Measurements from ENCODE around the gene GPATCH4.

GPATCH4 gene

GRCh38 chr1:156581661-156582387 lies 19.5 kb downstream of the GPATCH4 start:
- TF ChIP-seq SIN3A (IDR thresholded peaks at IDR 0.05; ENCODE audit: borderline replicate concordance, insufficient read depth, low read length) (no peak), FOXP2 (optimal IDR thresholded peaks at IDR 0.05; ENCODE audit: borderline replicate concordance, extremely low read depth, extremely low read length, insufficient read depth) (no peak), TAF1 (IDR thresholded peaks at IDR 0.05; ENCODE audit: borderline replicate concordance, insufficient read depth, low read length) (no peak), REST (IDR thresholded peaks at IDR 0.05; ENCODE audit: insufficient read depth in 1 of 2, low read depth in 2 of 2, low read length in 2 of 2) (no peak), POLR2AphosphoS5 (IDR thresholded peaks at IDR 0.05; ENCODE audit: low read depth, low read length) (no peak)

- no peak for TF ChIP-seq SIN3A (IDR thresholded peaks at IDR 0.05; ENCODE audit: borderline replicate concordance, insufficient read depth, low read length)
- TF ChIP-seq REST (IDR thresholded peaks at IDR 0.05; ENCODE audit: insufficient read depth in 1 of 2, low read depth in 2 of 2, low read length in 2 of 2): no peak
- TF ChIP-seq TAF1 (IDR thresholded peaks at IDR 0.05; ENCODE audit: borderline replicate concordance, insufficient read depth, low read length): no peak
- TF ChIP-seq POLR2AphosphoS5 (IDR thresholded peaks at IDR 0.05; ENCODE audit: low read depth, low read length): no peak
Measured at GRCh38 chr1:156579472-156579871, 21.8 kb downstream of the GPATCH4 start, which contains the start of gene TTC24. Gene TTC24, plus strand, starts transcription at chr1:156579723. Its CDS starts 1,642 bp downstream, at chr1:156581365.

GRCh38 chr1:156578055-156578454 lies 23.2 kb downstream of the GPATCH4 start:
- TF ChIP-seq TAF1 (IDR thresholded peaks at IDR 0.05; ENCODE audit: borderline replicate concordance, insufficient read depth, low read length) (no peak), SIN3A (IDR thresholded peaks at IDR 0.05; ENCODE audit: borderline replicate concordance, insufficient read depth, low read length) (no peak), POLR2AphosphoS5 (IDR thresholded peaks at IDR 0.05; ENCODE audit: low read depth, low read length) (no peak), REST (IDR thresholded peaks at IDR 0.05; ENCODE audit: insufficient read depth in 1 of 2, low read depth in 2 of 2, low read length in 2 of 2) (no peak), FOXP2 (optimal IDR thresholded peaks at IDR 0.05; ENCODE audit: borderline replicate concordance, extremely low read depth, extremely low read length, insufficient read depth) (no peak)

- TF ChIP-seq SIN3A (IDR thresholded peaks at IDR 0.05; ENCODE audit: borderline replicate concordance, insufficient read depth, low read length) (no peak), REST (IDR thresholded peaks at IDR 0.05; ENCODE audit: insufficient read depth in 1 of 2, low read depth in 2 of 2, low read length in 2 of 2) (no peak), POLR2AphosphoS5 (IDR thresholded peaks at IDR 0.05; ENCODE audit: low read depth, low read length) (no peak), FOXP2 (optimal IDR thresholded peaks at IDR 0.05; ENCODE audit: borderline replicate concordance, extremely low read depth, extremely low read length, insufficient read depth) (no peak), TAF1 (IDR thresholded peaks at IDR 0.05; ENCODE audit: borderline replicate concordance, insufficient read depth, low read length) (no peak)
Measured at GRCh38 chr1:156577550-156577949, 23.7 kb downstream of the GPATCH4 start.
